Urinary bladder (tissue), 4 donors: ENCODE results near the gene APMAP. TPM values are rescaled to one million over a fixed set of nuclear protein-coding genes. Genes with fewer than 3 reads are reported as not detected.

ENCODE experiments used
- DNase-seq: peaks from one replicate; pipeline ENCODE4 v3.0.0-alpha.2; 2015; ENCODE audit errors: extremely low spot score
- H3K27ac ChIP-seq: one replicate; pipeline ENCODE4 v1.5.1; 2013; ENCODE audit warnings: low read depth, mild to moderate bottlenecking, moderate library complexity
- H3K36me3 ChIP-seq: one replicate; pipeline ENCODE4 v1.6.1; 2013; ENCODE audit warnings: mild to moderate bottlenecking, moderate library complexity; ENCODE audit not compliant: insufficient read depth
- H3K4me1 ChIP-seq: one replicate; pipeline ENCODE4 v1.6.1; 2013; ENCODE audit warnings: mild to moderate bottlenecking, moderate library complexity; ENCODE audit not compliant: insufficient read depth
- H3K4me3 ChIP-seq: one replicate; pipeline ENCODE4 v1.5.1; 2013; ENCODE audit warnings: low read depth, low read length
- WGBS: extraction: QIAGEN DNeasy Blood & Tissue Kit; methylation state at CpG from one replicate; pipeline ENCODE4 v1.1.7; 2013; 5-methylcytosine and 5-hydroxymethylcytosine counted together
- polyA plus RNA-seq: library from polyadenylated mRNA; stranded (reverse); fragments of 200-250 nt; gene quantifications from one replicate; pipeline ENCODE4 v1.2.3, GENCODE V29; 2013
- total RNA-seq: library from RNA; depleted of rRNA; stranded (reverse); fragments of >200 nt; gene quantifications from one replicate; pipeline ENCODE4 v1.2.3, GENCODE V29; 2014
- donor health status: healthy with polysubstance abuse.
- donor health status: healthy.

Gene APMAP
- total and polyA plus RNA-seq, 2 donors = 41.7 to 54.9 TPM

DNA sequence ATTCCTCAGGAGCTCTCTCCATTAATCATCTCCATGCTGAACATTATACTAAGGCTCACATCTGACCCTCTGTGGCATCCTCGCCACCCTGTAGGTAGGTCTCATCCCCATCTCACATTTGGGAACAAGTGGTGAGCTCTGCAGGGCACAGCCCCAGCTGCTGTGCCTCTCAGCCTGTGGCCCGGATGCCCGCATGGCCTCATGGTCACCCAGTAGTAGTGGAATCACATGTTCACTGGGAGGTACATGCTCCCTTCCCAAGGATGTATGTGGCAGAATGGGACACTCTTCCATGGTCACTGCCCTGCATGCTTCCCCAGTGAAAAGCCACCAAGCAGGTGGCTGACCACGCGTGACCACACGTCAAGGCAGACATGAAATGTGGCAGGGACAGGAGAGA, 26.3 kb upstream of the APMAP start:
- H3K36me3 ChIP-seq = no peaks in the 10 kb centered on the region
- H3K4me1 ChIP-seq = no peaks in the 10 kb centered on the region
- H3K27ac ChIP-seq = no peak overlapping the region
- no peak overlapping the region for H3K4me3 ChIP-seq
- WGBS = 97% methylated on average over 6 of the region's 6 CpGs
- no peak for DNase-seq

- no peak overlapping the region for H3K27ac ChIP-seq
- H3K36me3 ChIP-seq = no peaks in the 10 kb centered on the region
- DNase-seq = no peak
- H3K4me3 ChIP-seq = no peak overlapping the region
- WGBS = 86% methylated on average over 2 of the region's 2 CpGs
- H3K4me1 ChIP-seq = no peaks in the 10 kb centered on the region
Measured at GRCh38 chr20:25018425-25018824, 25.9 kb upstream of the APMAP start.

DNA sequence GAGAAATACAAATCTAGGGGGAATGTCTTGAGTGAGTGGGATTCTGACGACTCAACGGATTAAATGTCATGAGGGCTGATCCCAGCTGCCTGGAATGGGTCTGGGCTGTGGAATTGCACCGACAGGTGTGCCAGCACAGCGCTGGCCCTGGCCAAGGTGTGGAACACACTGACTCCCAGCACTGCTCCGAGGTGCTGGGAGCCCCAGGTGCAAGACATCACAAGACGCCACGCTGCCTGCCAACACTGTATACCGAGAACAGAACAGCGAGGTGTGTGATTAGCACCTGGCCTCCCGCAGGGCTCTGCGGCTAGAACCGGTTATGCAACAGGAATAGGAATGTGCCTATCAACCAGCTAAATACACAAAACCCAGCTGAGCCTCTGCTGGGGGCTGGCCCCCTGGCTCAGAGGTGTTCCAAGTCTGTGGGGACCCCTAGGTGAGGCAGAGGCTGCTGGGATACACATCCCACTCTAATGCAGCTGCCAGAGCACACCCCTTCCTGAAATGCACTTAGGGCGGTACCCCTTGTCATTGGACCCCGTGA, 24.8 kb upstream of the APMAP start:
- peak; percentile 14 for DNase-seq
- H3K36me3 ChIP-seq = no peaks in the 10 kb centered on the region
- no peaks in the 10 kb centered on the region for H3K4me1 ChIP-seq
- H3K27ac ChIP-seq = no peak overlapping the region
- 71% methylated on average over 14 of the region's 14 CpGs for whole genome bisulfite sequencing
- H3K4me3 ChIP-seq = no peak overlapping the region

DNA sequence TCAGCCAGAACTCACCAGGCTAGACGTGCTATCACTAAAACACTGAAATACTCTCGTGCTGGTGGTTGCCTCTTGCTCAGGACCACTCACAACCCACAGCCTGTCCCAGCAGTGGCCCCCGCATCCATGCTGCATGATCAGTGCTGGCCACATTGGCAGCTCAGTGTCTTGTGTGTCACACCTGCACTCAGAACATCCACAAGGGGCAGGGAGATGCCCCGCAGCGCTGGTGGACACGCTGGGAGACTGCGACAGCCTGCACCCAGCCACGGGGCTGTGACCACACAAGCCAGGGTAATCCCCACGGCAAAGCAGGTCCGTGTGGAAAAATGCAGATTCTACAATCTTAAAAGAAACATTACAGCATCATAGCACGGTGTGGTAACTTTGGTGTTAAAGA, 23.9 kb upstream of the APMAP start:
- DNase-seq = no peak
- no peak overlapping the region for H3K4me3 ChIP-seq
- no peaks in the 10 kb centered on the region for H3K4me1 ChIP-seq
- H3K27ac ChIP-seq = no peak overlapping the region
- H3K36me3 ChIP-seq = no peaks in the 10 kb centered on the region
- 84% methylated on average over 11 of the region's 11 CpGs for WGBS

DNA sequence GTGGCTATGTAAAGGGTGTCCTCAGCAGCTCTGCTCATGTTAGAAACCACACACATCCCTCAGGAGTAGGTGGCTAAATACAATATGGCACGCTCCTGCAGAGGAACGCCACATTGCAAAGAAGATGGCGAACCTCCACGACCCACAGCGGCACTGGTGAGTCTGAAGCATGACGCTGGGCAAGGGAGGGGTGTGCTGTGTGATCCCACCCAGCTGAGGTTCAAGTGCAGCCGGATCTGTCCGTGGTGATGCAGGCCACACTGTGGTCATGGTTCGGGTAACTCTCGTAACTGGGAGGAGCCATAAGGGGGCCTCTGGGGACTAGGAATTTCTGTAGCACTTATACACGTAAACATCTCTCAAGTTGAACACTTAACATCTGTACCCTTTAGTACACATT, 23.4 kb upstream of the APMAP start:
- Histone ChIP-seq H3K36me3 (no peaks in the 10 kb centered on the region), H3K4me1 (no peaks in the 10 kb centered on the region), H3K4me3 (no peak overlapping the region), H3K27ac (no peak overlapping the region)
- WGBS = 76% methylated on average over 11 of the region's 11 CpGs
- no peak for DNase-seq

DNA sequence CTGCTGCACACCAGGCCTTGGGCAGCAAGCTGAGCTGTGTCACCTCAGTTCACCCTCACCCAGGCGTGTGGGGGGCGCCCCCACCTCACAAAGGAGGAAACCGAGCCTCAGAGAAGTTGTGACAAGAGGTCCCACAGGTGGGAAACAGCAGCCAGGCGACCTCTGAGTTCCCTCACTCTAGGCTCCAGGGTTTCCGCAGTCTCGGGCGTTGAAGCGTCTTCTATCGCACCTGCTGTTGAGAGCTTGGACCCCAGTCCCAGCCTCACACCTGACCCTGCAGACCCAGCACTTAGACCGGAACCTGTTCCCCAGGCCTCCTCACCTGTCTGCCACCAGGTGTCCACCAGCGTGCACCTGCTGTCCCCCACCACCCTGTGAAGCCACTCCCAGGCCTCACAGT, 22.3 kb upstream of the APMAP start:
- H3K36me3 ChIP-seq = no peaks in the 10 kb centered on the region
- H3K27ac ChIP-seq = no peak overlapping the region
- no peaks in the 10 kb centered on the region for H3K4me1 ChIP-seq
- H3K4me3 ChIP-seq = no peak overlapping the region
- no peak for DNase-seq
- 97% methylated on average over 11 of the region's 11 CpGs for WGBS

DNA sequence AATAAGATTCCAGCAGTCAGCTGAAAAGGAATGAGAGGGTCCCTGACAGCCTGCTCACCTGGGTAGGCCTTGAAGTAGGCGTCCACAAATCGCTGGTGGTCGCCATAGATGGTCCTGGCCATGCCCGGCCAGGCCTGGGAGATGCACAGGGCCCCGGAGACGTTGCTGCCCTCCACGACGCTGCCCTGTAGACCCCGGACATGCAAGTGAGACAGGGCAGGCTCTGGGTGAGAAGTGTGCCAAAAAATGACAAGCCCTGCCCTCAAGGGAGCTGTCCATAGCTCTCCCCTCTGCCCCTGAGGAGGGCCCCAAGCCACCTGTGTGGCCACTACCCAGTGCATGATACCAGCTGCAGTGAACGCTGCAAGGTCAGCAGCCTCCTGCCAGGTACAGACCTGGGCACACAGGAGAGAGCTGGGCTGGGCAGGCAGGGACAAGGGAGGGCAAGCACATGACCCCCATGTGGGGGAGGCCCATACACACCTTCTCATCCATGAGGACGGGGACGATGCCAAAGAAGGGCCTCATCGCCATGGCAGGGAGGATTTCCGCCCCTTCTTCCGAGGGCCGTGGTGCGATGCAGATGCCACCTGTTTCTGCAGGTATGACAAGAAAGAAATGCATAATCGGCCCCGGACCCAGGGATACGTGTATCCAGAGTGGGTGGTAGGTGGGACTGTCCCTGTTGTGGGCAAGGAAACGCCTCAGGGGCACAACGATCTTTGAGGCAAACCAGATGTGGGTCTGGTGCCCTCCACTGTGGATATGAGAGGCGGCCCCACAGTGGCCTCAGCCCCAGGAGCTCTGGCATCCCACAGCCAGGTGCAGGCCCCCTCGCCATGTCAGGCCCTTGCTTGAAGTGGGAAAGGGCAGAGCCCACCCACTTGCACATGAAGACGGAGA, 21.2 kb upstream of the APMAP start:
- WGBS = 93% methylated on average over 25 of the region's 25 CpGs
- H3K4me1 ChIP-seq = no peaks in the 10 kb centered on the region
- DNase-seq = no peak
- H3K4me3 ChIP-seq = no peak overlapping the region
- no peak overlapping the region for H3K27ac ChIP-seq
- no peaks in the 10 kb centered on the region for H3K36me3 ChIP-seq

DNA sequence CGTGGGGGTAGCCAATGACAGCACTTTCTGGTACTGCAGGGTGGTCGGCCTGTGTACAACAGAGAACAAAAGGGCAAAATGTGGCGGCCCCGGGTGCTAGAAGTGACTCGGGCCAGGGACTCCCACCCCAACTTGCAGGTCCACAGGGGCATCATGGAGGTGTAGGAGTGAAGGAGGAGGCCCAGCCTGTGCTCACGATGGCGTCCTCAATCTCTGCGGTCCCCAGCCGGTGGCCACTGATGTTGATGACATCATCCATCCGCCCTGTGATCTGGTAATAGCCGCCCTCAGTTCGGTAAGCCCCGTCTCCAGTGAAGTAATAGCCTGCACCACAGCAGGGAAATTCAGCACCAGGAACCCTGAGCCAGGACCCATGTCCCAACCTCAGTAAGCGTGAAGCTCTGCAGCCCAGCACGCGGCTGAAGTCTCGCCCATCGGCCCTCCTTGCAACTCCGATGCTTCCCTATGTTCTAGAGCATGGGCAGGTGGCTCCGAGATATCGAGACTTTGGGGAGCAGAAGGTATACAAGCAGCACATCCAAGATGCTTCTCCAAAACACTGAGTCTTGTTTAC, 20.2 kb upstream of the APMAP start:
- 93% methylated on average over 21 of the region's 21 CpGs for WGBS
- Histone ChIP-seq H3K27ac (no peak overlapping the region), H3K36me3 (no peaks in the 10 kb centered on the region), H3K4me3 (no peak overlapping the region), H3K4me1 (no peaks in the 10 kb centered on the region)
- DNase-seq = no peak

DNA sequence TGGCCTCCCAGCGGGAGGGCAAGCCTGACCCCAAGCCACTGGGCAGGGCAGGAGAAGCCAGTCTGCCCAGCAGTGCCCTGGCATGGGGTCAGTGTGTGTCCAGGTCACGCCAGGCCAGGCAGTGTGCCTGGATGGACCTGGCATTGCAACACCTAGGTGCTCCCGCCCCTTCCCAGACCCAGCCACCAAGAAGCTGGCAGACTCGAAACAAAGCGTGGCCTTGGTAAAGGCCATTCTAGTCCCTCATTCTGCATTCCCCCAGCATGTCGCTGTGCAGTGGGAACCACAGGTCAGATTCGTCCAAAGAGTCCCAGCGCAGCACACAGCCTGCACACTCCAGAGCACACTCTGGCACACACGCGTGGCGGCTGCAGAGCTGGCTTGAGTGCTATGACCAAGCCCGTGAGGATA, 19.3 kb upstream of the APMAP start:
- H3K27ac ChIP-seq = no peak overlapping the region
- no peak for DNase-seq
- no peaks in the 10 kb centered on the region for H3K36me3 ChIP-seq
- no peak overlapping the region for H3K4me3 ChIP-seq
- WGBS = 95% methylated on average over 12 of the region's 12 CpGs
- no peaks in the 10 kb centered on the region for H3K4me1 ChIP-seq

- DNase-seq = no peak
- WGBS = 93% methylated on average over 6 of the region's 6 CpGs
- H3K27ac ChIP-seq = no peak overlapping the region
- H3K4me1 ChIP-seq = no peaks in the 10 kb centered on the region
- no peak overlapping the region for H3K4me3 ChIP-seq
- H3K36me3 ChIP-seq = no peaks in the 10 kb centered on the region
Measured at GRCh38 chr20:25011261-25011660, 18.7 kb upstream of the APMAP start.

DNA sequence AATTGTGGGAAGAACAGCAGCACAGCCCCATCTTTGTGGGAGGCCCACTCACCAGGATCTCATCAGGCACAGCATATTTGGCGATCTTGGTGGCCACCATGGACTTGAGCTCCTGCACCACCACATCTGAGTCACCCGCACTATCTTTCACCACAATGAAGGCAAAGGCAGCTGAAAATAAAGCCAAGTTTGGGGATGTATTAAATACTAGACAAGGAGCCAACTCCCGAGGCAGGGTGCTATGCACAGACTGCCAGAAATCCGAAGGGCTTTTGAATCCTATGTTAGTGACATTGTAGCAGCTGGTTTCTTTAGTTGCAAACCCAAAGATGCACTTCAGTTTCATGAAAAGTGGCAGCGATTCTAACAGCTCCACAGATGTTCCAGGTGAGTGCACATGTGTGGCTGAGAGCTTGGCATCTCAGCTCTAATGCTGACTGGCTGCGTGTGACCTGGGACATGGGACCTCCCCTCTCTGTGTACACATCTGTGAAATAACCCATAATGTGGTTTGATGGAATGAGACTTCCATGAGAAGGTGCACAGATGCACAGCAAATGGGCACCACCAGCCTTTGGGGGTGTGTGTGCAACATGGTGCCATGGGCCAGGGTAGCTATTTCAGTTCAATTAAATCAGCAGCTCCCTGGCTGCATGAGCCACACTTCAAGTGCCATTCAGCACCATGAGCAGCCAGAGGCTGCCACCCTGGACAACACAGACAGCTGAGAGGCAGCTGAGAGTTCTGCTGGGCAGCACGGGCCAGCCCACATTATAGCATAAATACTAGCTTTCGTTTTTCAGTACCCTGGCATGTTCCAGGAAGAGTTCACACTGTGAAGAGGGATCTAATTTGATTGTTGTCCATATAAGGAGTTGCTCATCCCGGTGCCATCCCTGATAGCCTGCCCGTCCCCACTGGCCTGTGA, 16.9 kb upstream of the APMAP start:
- no peaks in the 10 kb centered on the region for H3K36me3 ChIP-seq
- no peaks in the 10 kb centered on the region for H3K4me1 ChIP-seq
- H3K4me3 ChIP-seq = no peak overlapping the region
- no peak for DNase-seq
- 74% methylated on average over 10 of the region's 10 CpGs for WGBS
- H3K27ac ChIP-seq = no peak overlapping the region

GRCh38 chr20:25008388-25009217, 16.1 kb upstream of the APMAP start:
- Histone ChIP-seq H3K4me3 (no peak overlapping the region), H3K27ac (no peak overlapping the region), H3K36me3 (no peaks in the 10 kb centered on the region), H3K4me1 (no peaks in the 10 kb centered on the region)
- DNase-seq = no peak
- WGBS = 93% methylated on average over 11 of the region's 11 CpGs
